ENCODE measurements around the gene OPTN.
"Not testable (repeated sequence)": the region's sequence is repeated elsewhere in the genome, so short reads cannot be mapped to it uniquely, and the experiment has no call there.

Gene OPTN

DNA sequence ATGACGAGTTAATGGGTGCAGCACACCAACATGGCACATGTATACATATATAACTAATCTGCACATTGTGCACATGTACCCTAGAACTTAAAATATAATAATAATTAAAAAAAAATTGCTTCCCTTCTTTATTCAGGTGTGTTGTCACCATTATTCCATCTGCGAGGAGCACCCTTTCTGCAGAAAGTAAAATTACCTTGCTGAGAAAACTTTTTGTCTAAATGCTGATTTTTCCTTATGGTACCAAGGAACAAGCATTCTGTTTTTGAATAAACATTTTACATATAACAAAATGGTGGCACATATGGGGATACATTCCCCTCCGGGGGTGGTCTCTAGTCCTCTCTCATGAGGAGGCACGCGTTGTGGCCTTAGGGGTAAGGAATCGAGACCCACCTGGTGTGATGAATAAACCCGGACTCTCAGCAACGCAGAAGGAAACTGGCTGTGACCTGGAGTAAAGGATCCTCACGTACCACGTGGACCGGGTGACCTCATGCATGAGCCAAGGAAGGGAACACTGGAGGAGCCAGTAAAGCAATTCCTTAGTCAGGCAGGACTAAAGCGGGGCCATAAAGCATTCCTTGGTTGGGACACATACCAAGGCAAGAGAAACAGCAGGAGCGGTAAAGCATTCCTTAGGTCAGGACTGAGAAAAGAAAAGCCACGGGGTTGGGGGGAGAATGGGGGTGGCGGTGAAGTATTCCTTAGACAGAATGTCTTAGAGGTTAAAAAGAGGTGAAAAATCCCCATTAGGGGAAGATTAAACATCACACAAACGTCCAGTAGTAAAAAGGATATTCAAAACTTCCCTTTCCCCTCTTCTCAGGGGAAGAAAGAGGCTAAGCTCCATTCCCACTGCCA, 20.8 kb upstream of the OPTN start:
- no peak overlapping the region for H3K27ac Mint-ChIP-seq
- H3K4me3 Mint-ChIP-seq, result no peak overlapping the region
- no peaks in the 10 kb centered on the region for H3K4me1 Mint-ChIP-seq (ENCODE audit: low read depth in 2 of 2)
- peaks cover 12% of the 10 kb centered on the region in 2 donors for H3K9me3 Mint-ChIP-seq
- peaks cover 23 to 36% of the 10 kb centered on the region in 2 donors for H3K27me3 Mint-ChIP-seq
- DNase-seq (no peak), ATAC-seq (replicated peaks) (no peak)
- H3K36me3 Mint-ChIP-seq (ENCODE audit: insufficient read depth), result no peaks in the 10 kb centered on the region

DNA sequence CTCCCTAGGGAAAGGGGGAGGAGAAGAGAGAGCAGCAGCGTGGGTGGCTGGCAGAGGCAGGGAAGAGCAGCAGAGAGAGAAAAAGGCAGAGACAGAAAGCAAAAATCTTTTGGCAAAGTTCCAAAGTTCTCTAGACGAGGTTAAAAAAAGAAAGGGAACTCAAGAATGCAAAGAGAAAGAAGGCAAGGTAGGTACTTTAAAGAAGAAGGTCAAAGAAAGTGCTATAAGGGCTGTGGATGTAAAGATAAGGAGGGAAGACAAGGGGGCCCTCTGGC, 20.2 kb upstream of the OPTN start:
- Mint-ChIP-seq H3K4me1 (ENCODE audit: low read depth in 2 of 2) (no peaks in the 10 kb centered on the region), H3K9me3 (peaks cover 12 to 17% of the 10 kb centered on the region in 2 donors), H3K27me3 (peaks cover 20 to 31% of the 10 kb centered on the region in 2 donors), H3K36me3 (ENCODE audit: insufficient read depth) (no peaks in the 10 kb centered on the region), H3K27ac (no peak overlapping the region), H3K4me3 (no peak overlapping the region)
- ATAC-seq (replicated peaks) (no peak), DNase-seq (no peak)

DNA sequence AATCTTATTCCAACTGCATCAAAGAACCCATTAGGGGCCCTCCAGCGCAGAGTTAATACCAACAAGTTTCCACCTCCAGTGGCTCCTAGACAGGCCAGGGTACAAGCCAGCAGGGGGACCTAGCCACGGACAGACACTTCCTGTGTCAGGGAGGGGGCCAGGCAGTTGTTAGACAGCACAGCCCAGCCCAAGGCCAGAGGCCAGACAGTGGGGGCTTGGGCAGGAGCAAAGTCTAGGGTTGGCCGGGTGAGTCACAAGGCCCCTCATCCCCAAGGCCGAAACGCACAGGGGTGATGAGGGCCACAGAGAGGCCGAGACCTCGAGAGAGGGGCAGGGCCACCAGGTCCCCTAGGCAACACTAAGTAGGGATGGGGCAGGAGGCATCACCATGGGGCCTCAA, 19.3 kb upstream of the OPTN start:
- H3K4me1 Mint-ChIP-seq (ENCODE audit: low read depth in 2 of 2), result no peaks in the 10 kb centered on the region
- ATAC-seq (replicated peaks) (no peak), DNase-seq (no peak)
- H3K27me3 Mint-ChIP-seq, result peaks cover 13 to 21% of the 10 kb centered on the region in 2 donors
- no peak overlapping the region for H3K27ac Mint-ChIP-seq
- H3K36me3 Mint-ChIP-seq (ENCODE audit: insufficient read depth), result no peaks in the 10 kb centered on the region
- H3K4me3 Mint-ChIP-seq, result no peak overlapping the region
- peaks cover 14 to 20% of the 10 kb centered on the region in 2 donors for H3K9me3 Mint-ChIP-seq

DNA sequence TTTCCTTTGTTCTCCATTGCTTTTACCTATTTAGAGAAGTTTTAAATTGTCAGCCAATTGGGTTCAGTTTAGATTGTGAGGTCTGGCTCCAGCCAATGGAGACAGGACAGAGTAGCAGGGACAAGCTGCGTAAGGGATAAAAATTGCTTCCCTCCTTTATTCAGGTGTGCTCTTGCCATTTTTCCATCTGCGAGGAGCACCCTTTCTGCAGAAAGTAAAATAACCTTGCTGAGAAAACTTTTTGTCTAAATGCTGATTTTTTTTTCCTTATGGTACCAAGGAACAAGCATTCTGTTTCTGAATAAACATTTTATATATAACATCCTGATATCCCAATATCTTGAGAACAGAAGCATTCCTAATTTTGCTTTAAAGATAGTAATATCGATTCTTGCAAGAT, 16.3 kb upstream of the OPTN start:
- peaks cover 14 to 20% of the 10 kb centered on the region in 2 donors for H3K9me3 Mint-ChIP-seq
- ATAC-seq (replicated peaks), result not testable (repeated sequence)

GRCh38 chr10:13086056-13086455, 13.9 kb upstream of the OPTN start:
- no peak for DNase-seq
- ATAC-seq (replicated peaks), result no peak
- Mint-ChIP-seq H3K36me3 (ENCODE audit: insufficient read depth) (no peaks in the 10 kb centered on the region), H3K4me1 (ENCODE audit: low read depth in 2 of 2) (peaks cover 0 to 8% of the 10 kb centered on the region in 2 donors), H3K4me3 (no peak overlapping the region), H3K27me3 (peaks cover 6 to 27% of the 10 kb centered on the region in 2 donors), H3K9me3 (peaks cover 8 to 9% of the 10 kb centered on the region in 2 donors), H3K27ac (no peak overlapping the region)

More for the DNA sequence above, 16.3 kb upstream of the OPTN start:
- not testable (repeated sequence) for DNase-seq; H3K4me1 Mint-ChIP-seq (ENCODE audit: low read depth in 2 of 2); H3K4me3 Mint-ChIP-seq; H3K27ac Mint-ChIP-seq; H3K36me3 Mint-ChIP-seq (ENCODE audit: insufficient read depth)
- peaks cover 6 to 21% of the 10 kb centered on the region in 2 donors for H3K27me3 Mint-ChIP-seq

- peaks cover 2 to 9% of the 10 kb centered on the region in 2 donors for H3K9me3 Mint-ChIP-seq
- H3K27me3 Mint-ChIP-seq, result peaks cover 12 to 30% of the 10 kb centered on the region in 2 donors
- no peaks in the 10 kb centered on the region for H3K36me3 Mint-ChIP-seq (ENCODE audit: insufficient read depth)
- peaks cover 0 to 8% of the 10 kb centered on the region in 2 donors for H3K4me1 Mint-ChIP-seq (ENCODE audit: low read depth in 2 of 2)
- no peak overlapping the region for H3K4me3 Mint-ChIP-seq
- DNase-seq (no peak), ATAC-seq (replicated peaks) (no peak)
- no peak overlapping the region for H3K27ac Mint-ChIP-seq
Observed at GRCh38 chr10:13087601-13087985, 12.4 kb upstream of the OPTN start.

- no peak for ATAC-seq (replicated peaks)
- Mint-ChIP-seq H3K4me3 (no peak overlapping the region), H3K36me3 (ENCODE audit: insufficient read depth) (no peaks in the 10 kb centered on the region), H3K4me1 (ENCODE audit: low read depth in 2 of 2) (peaks cover 0 to 8% of the 10 kb centered on the region in 2 donors), H3K9me3 (peaks cover 2 to 9% of the 10 kb centered on the region in 2 donors), H3K27ac (no peak overlapping the region), H3K27me3 (peaks cover 12 to 30% of the 10 kb centered on the region in 2 donors)
- DNase-seq, result no peak
Observed at GRCh38 chr10:13087986-13088618, 11.9 kb upstream of the OPTN start.

DNA sequence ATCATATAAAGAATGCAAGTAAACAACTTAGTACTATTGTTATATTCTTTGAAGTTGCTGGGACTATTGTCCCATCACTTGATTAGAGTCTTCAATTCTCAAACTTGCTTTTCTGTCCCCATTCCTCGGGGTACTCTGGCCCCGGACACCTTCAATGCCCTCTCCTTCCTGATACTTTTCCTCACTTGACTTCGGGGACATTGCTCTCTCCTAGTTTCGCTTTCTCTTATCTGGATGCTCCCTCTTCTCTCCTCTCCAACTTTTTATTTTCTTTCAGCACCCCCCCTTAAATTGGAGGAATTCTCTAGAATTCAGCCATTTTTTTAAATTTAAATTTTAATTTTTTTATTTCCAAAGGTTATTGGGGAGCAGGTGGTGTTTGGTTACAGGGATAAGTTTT, 10.6 kb upstream of the OPTN start:
- peaks cover 2 to 6% of the 10 kb centered on the region in 2 donors for H3K9me3 Mint-ChIP-seq
- peaks cover 0 to 8% of the 10 kb centered on the region in 2 donors for H3K4me1 Mint-ChIP-seq (ENCODE audit: low read depth in 2 of 2)
- DNase-seq (no peak), ATAC-seq (replicated peaks) (no peak)
- no peak overlapping the region for H3K27ac Mint-ChIP-seq
- H3K4me3 Mint-ChIP-seq, result no peak overlapping the region
- no peaks in the 10 kb centered on the region for H3K36me3 Mint-ChIP-seq (ENCODE audit: insufficient read depth)
- peaks cover 12 to 30% of the 10 kb centered on the region in 2 donors for H3K27me3 Mint-ChIP-seq

GRCh38 chr10:13090289-13090688, 9.7 kb upstream of the OPTN start:
- no peaks in the 10 kb centered on the region for H3K36me3 Mint-ChIP-seq (ENCODE audit: insufficient read depth)
- peaks cover 0 to 8% of the 10 kb centered on the region in 2 donors for H3K4me1 Mint-ChIP-seq (ENCODE audit: low read depth in 2 of 2)
- no peaks in the 10 kb centered on the region for H3K9me3 Mint-ChIP-seq
- ATAC-seq (replicated peaks) (no peak), DNase-seq (no peak)
- H3K4me3 Mint-ChIP-seq, result no peak overlapping the region
- H3K27me3 Mint-ChIP-seq, result peaks cover 12 to 30% of the 10 kb centered on the region in 2 donors
- H3K27ac Mint-ChIP-seq, result no peak overlapping the region

DNA sequence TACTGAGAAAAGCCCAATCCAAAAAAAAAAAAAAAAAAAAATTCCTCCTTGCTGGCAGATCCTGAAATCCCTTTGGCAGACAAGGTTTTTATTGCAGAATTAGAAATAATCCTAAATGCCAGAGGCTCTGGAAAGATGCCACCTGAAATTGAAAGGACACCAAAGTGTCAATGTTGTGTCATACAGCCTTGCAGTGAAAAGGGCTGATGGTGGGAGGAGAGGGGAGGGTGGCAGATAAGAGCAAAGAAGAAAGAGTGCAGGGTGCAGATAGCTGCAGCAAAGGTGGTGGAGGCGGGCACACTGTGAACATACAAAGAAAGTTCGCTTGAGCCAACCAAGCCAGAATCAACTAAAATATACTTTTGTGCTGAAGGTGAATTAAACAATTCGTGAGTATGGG, 8.2 kb upstream of the OPTN start:
- H3K4me1 Mint-ChIP-seq (ENCODE audit: low read depth in 2 of 2), result peaks cover 0 to 8% of the 10 kb centered on the region in 2 donors

DNA sequence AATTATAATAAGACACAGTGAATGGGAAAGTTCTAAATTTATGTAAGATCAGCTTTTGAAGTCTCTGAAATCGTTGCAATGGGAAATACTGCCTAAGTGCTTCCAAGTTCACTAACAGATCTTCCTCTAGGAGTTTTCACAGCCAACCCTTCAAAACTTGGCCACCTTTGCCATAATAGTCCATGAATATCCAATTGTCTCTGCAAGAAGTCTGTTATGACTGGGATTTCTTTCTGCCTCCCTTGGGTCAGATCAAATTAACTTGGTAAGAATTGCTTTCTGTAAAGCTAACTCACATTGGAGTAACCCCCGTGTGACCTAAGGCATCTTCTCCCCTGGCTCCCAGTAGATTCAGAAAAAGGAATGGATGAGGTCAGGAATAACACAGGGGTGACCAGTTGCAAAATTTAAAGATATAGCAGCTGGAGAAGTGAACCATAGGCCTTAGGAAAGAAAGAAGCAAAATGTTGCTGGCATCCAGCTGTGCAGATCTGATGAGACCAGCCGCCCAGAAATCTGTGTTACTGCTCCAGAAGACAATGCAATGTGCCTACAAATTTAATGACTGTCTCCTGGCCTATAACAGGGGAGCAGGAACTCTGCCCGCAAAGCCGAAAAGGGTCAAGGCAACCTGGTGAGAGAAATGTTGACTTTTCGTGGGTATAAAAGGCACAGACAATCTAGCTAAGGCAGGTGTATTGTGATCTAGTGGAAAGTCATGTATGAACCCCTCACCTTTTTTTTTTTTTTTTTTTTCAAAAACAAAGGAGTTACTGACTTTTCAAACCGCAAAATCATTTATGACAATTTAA, 7.5 kb upstream of the OPTN start:
- H3K4me1 Mint-ChIP-seq (ENCODE audit: low read depth in 2 of 2), result peaks cover 0 to 8% of the 10 kb centered on the region in 2 donors
- ATAC-seq (replicated peaks) (no peak), DNase-seq (no peak)
- no peak overlapping the region for H3K27ac Mint-ChIP-seq
- peaks cover 12 to 27% of the 10 kb centered on the region in 2 donors for H3K27me3 Mint-ChIP-seq
- H3K4me3 Mint-ChIP-seq, result no peak overlapping the region
- H3K36me3 Mint-ChIP-seq (ENCODE audit: insufficient read depth), result no peaks in the 10 kb centered on the region
- H3K9me3 Mint-ChIP-seq, result no peaks in the 10 kb centered on the region

More for the DNA sequence above, 8.2 kb upstream of the OPTN start:
- H3K27me3 Mint-ChIP-seq, result peaks cover 12 to 30% of the 10 kb centered on the region in 2 donors
- DNase-seq, result no peak
- ATAC-seq (replicated peaks), result no peak
- H3K36me3 Mint-ChIP-seq (ENCODE audit: insufficient read depth), result no peaks in the 10 kb centered on the region
- no peaks in the 10 kb centered on the region for H3K9me3 Mint-ChIP-seq
- no peak overlapping the region for H3K4me3 Mint-ChIP-seq
- H3K27ac Mint-ChIP-seq, result no peak overlapping the region

DNA sequence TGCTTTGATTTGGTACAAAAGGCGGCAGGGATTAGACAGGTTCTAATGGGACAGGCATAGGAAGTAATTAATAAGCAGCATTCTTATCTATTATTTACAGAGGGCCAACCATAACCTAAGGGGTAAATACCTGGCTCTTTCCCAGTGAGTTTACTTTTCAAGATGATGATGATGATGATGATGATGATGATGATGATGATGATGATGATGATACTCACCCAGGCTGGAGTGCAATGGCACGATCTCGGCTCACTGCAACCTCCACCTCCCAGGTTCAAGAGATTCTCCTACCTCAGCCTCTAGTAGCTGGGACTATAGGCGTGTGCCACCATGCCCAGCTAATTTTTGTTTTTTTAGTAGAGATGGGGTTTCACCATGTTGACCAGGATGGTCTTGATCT, 5.9 kb upstream of the OPTN start:
- H3K36me3 Mint-ChIP-seq (ENCODE audit: insufficient read depth); ATAC-seq (replicated peaks); H3K9me3 Mint-ChIP-seq: not testable (repeated sequence)

GRCh38 chr10:13095094-13095493, 4.9 kb upstream of the OPTN start:
- H3K9me3 Mint-ChIP-seq, result no peaks in the 10 kb centered on the region
- peaks cover 6 to 12% of the 10 kb centered on the region in 2 donors for H3K27me3 Mint-ChIP-seq
- H3K4me3 Mint-ChIP-seq, result no peak overlapping the region
- no peak for DNase-seq
- no peak overlapping the region for H3K27ac Mint-ChIP-seq
- H3K4me1 Mint-ChIP-seq (ENCODE audit: low read depth in 2 of 2), result peaks cover 6 to 9% of the 10 kb centered on the region in 2 donors
- ATAC-seq (replicated peaks), result no peak
- H3K36me3 Mint-ChIP-seq (ENCODE audit: insufficient read depth), result peaks cover 6% of the 10 kb centered on the region

More for the DNA sequence above, 5.9 kb upstream of the OPTN start:
- H3K4me3 Mint-ChIP-seq; H3K4me1 Mint-ChIP-seq (ENCODE audit: low read depth in 2 of 2); DNase-seq; H3K27ac Mint-ChIP-seq: not testable (repeated sequence)
- peaks cover 6 to 14% of the 10 kb centered on the region in 2 donors for H3K27me3 Mint-ChIP-seq
